Stimulated activated naive B cell treated with anti-CD40 and anti-IgM and Interleukin-4, amounts not matched to agents 10 μg/mL and 1 μg/mL and 100 μg/mL, for 72 hours (primary cell): ENCODE measurements around the gene DEFB126.

ENCODE experiments used
- ATAC-seq, 2 donors: fragments of 150-1000 bp; cut with Tn5 transposase; replicated peaks; 2 replicates each; pipeline ENCODE4 v1.10.0; 2021; ENCODE audit warnings: moderate library complexity in 1 of 2
- DNase-seq: peaks from one replicate; pipeline ENCODE4 v3.0.0; 2021
- H3K27ac Mint-ChIP-seq: one replicate; pipeline ENCODE4 v1.8.0; 2022; ENCODE audit warnings: mild to moderate bottlenecking, mixed read lengths
- H3K27me3 Mint-ChIP-seq, 2 donors: one replicate each; pipeline ENCODE4 v1.8.0; 2022; ENCODE audit warnings: mixed read lengths in 2 of 2
- H3K36me3 Mint-ChIP-seq, 2 donors: one replicate each; pipeline ENCODE4 v1.8.0; 2022; ENCODE audit warnings: mixed read lengths in 2 of 2, mild to moderate bottlenecking in 1 of 2
- H3K4me1 Mint-ChIP-seq, 2 donors: one replicate each; pipeline ENCODE4 v1.8.0; 2022; ENCODE audit warnings: mixed read lengths in 2 of 2, mild to moderate bottlenecking in 1 of 2
- H3K4me3 Mint-ChIP-seq, 2 donors: one replicate each; pipeline ENCODE4 v1.8.0; 2022; ENCODE audit warnings: mild to moderate bottlenecking in 2 of 2, mixed read lengths in 2 of 2, moderate library complexity in 1 of 2
- H3K9me3 Mint-ChIP-seq, 2 donors: one replicate each; pipeline ENCODE4 v1.8.0; 2022; ENCODE audit warnings: mixed read lengths in 2 of 2, mild to moderate bottlenecking in 1 of 2

DEFB126 gene

DNA sequence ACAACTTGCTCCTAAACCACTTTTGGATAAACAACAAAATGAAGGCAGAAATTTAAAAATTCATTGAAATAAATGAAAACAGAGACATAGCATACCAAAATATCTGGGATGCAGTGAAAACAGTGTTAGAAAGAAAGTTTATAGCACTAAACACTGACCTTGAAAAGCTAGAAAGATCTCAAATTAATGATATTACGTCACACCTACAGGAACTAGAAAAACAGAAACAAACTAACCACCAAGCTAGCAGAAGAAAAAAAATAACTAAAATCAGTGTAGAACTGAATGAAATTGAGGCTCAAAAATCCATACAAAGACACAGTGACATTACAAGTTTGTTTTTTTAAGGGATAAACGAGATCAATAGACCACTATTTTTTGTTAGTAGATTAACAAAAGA, 41.9 kb downstream of the DEFB126 start:
- no peak overlapping the region for H3K4me3 Mint-ChIP-seq
- peaks cover 59 to 63% of the 10 kb centered on the region in 2 donors for H3K27me3 Mint-ChIP-seq
- DNase-seq: no peak
- peaks cover 9 to 19% of the 10 kb centered on the region in 2 donors for H3K9me3 Mint-ChIP-seq
- peaks cover 0 to 6% of the 10 kb centered on the region in 2 donors for H3K36me3 Mint-ChIP-seq
- no peak for ATAC-seq
- no peaks in the 10 kb centered on the region for H3K4me1 Mint-ChIP-seq
- no peak overlapping the region for H3K27ac Mint-ChIP-seq

DNA sequence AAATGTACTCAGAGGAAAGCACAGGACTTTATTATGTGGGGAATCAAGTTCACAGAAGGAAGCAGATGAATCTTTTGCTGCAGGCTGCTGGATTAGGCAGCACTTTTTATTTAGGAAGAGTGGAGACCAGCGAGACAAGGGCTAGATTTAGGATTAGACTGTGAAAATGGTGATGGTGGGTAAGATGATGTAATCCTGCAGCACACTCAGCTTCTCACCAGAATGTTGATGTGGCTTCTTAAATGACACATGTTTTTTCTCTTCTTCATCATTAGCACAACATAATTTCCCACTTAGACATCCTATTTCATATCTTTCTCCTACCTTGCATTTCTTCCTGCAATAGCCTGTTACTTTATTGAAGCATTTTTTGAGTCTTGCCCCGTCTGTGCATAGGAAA, 45.3 kb downstream of the DEFB126 start:
- ATAC-seq (no peak), DNase-seq (no peak)
- Mint-ChIP-seq H3K4me1 (no peaks in the 10 kb centered on the region), H3K9me3 (peaks cover 13 to 23% of the 10 kb centered on the region in 2 donors), H3K27ac (no peak overlapping the region), H3K36me3 (peaks cover 0 to 6% of the 10 kb centered on the region in 2 donors), H3K4me3 (no peak overlapping the region), H3K27me3 (peaks cover 60 to 71% of the 10 kb centered on the region in 2 donors)

DNA sequence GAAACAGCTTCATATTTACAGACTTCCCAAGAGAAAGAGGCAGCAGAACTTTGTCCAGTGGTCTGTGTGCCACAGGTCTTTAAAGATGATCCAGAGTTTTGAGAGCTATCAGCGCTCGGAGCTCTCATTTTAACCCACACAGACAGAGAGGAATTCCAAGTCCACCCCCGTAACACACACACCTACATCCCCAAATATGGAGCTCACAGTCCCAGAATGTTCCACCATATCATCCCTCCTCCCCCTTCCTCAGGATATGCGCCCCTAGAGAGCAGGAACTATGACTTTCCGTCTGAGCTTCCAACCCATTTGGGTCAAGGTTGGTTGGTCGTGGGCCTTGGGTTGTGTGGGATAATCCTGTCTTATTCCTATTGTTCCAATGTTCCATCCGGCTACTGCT, 47.2 kb downstream of the DEFB126 start, which contains the start of gene DEFB128:
DEFB128 (minus strand) TSS at position 101 of the 400 bp plus-strand sequence; CDS start at position 13, 88 bp downstream.
- no peaks in the 10 kb centered on the region for H3K36me3 Mint-ChIP-seq
- H3K27me3 Mint-ChIP-seq: peaks cover 43 to 54% of the 10 kb centered on the region in 2 donors
- no peak within 1 kb of the TSS for H3K27ac Mint-ChIP-seq
- no peaks in the 10 kb centered on the region for H3K4me1 Mint-ChIP-seq
- H3K4me3 Mint-ChIP-seq: no peak within 1 kb of the TSS
- no peak for DNase-seq
- peaks cover 4 to 10% of the 10 kb centered on the region in 2 donors for H3K9me3 Mint-ChIP-seq
- ATAC-seq: no peak
